Sigmoid colon (tissue), 4 donors: ENCODE measurements around the gene ACTN2.

Experiments
- CTCF ChIP-seq, 4 experiments: fragments of 450-650 bp in 3 of 4; fragments of 200-600 bp in 1 of 4; IDR thresholded peaks; one replicate each; pipeline ENCODE4 v1.5.1; 2016 to 2019; ENCODE audit warnings: antibody characterized with exemption in 4 of 4, mild to moderate bottlenecking in 3 of 4, moderate library complexity in 2 of 4
- POLR2A ChIP-seq, 2 donors: fragments of 450-650 bp; IDR thresholded peaks; one replicate each; pipeline ENCODE4 v1.6.1; 2016; ENCODE audit warnings: antibody characterized with exemption in 2 of 2, mild to moderate bottlenecking in 2 of 2, moderate library complexity in 2 of 2
- POLR2AphosphoS5 ChIP-seq, 4 donors: sonication (generic); formaldehyde crosslinking; IDR thresholded peaks; one replicate each; pipeline ENCODE4 v1.6.1; 2017; ENCODE audit warnings: antibody characterized with exemption in 4 of 4

- TF ChIP-seq CTCF (IDR thresholded peaks at IDR 0.05), result no peak
- TF ChIP-seq POLR2A (IDR thresholded peaks at IDR 0.05), result no peak
- TF ChIP-seq POLR2AphosphoS5 (IDR thresholded peaks at IDR 0.05), result no peak
Measured at GRCh38 chr1:236795757-236796667, 109.7 kb downstream of the ACTN2 start.
